ENCODE measurements around the gene FRAT1. TPM values are rescaled to one million over a fixed set of nuclear protein-coding genes. Genes with fewer than 3 reads are reported as not detected.

Gene FRAT1
- total and polyA plus RNA-seq, 2 of the 13 experiments (the other 11 are each of a cell fraction or from before 2014, with no cell fraction given), result 1.7 to 2.3 TPM

DNA sequence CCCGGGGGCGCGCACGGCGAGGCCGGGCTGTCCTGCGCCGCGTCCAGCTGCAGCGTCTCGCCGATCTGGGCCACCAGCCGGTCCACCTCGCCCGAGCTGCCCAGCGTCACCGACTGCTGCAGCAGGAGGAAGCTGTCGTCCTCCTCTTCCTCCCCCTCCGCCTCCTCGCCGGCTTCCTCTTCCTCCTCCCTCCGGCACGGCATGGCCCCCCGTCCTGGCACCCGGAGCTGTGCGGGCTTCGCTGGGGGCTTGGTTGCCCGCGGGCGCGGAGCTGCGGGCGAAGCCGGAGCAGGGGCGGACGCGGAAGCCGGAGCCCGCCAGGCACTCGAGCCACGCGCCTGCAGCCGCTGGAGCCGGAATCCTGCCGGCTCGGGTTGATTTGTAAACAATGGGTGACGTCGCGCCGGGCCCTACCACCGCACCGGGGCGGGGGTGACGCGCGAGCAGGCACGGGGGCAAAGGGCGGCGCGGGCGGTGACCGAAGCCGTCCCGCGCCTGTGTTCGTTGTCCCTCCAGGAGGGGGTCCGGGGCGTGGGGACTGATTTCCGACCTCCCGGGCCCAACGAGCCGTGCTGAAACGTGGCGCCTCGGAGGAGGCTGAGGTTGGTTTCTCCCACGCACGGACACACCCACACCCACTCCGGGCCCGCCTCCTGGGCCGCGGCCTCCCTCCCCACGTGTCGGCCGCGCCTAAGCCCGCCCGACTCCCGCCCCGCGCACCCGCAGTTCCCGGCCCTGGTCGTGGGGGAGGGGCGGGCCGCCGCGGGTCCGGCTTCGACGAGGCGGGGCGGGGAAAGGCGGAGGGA, 15.5 kb downstream of the FRAT1 start, which contains the start of gene FRAT2 (continued):
- TF ChIP-seq ZNF280B (CRISPR knock-in tag; IDR thresholded peaks at IDR 0.05; ENCODE audit: borderline replicate concordance), result peak; percentile 79; the same call in 1 of the 2 replicates
- peak; percentile 52 for TF ChIP-seq ZNF407 (CRISPR knock-in tag; IDR thresholded peaks at IDR 0.05; ENCODE audit: not compliant biosample characterization)
- TF ChIP-seq ZNF782 (CRISPR knock-in tag; IDR thresholded peaks at IDR 0.05; ENCODE audit: borderline replicate concordance), result peak; percentile 86; the same call in 1 of the 2 replicates
- no peak for TF ChIP-seq ZNF18 (CRISPR knock-in tag; IDR thresholded peaks at IDR 0.05; ENCODE audit: insufficient replicate concordance)
- TF ChIP-seq GTF2F1 (IDR thresholded peaks at IDR 0.05; ENCODE audit: low read length), result no peak
- no peak for TF ChIP-seq ZFP62 (CRISPR knock-in tag; IDR thresholded peaks at IDR 0.05)
- TF ChIP-seq, protein P1, sequence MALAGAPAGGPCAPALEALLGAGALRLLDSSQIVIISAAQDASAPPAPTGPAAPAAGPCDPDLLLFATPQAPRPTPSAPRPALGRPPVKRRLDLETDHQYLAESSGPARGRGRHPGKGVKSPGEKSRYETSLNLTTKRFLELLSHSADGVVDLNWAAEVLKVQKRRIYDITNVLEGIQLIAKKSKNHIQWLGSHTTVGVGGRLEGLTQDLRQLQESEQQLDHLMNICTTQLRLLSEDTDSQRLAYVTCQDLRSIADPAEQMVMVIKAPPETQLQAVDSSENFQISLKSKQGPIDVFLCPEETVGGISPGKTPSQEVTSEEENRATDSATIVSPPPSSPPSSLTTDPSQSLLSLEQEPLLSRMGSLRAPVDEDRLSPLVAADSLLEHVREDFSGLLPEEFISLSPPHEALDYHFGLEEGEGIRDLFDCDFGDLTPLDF (CRISPR knock-in tag; IDR thresholded peaks at IDR 0.05), result peak; percentile 55
- no peak for TF ChIP-seq MLLT10 (CRISPR knock-in tag; IDR thresholded peaks at IDR 0.05)
- no peak for TF ChIP-seq ZNF749 (CRISPR knock-in tag; IDR thresholded peaks at IDR 0.05; ENCODE audit: borderline replicate concordance)
- TF ChIP-seq, protein P2, sequence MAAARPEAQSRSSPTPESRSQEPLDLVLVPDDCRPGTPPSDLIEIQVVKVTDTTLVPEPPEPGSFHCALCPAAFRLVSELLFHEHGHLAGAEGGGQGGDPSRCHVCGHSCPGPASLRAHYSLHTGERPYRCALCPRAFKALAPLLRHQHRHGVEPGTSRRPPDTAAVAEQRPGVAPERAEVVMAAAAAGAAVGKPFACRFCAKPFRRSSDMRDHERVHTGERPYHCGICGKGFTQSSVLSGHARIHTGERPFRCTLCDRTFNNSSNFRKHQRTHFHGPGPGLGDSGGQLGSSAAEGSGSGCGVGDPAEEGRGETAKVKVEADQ (CRISPR knock-in tag; IDR thresholded peaks at IDR 0.05; ENCODE audit: borderline replicate concordance), result peak; percentile 0; the same call in 1 of the 2 replicates
- TF ChIP-seq SETDB1 (CRISPR knock-in tag; IDR thresholded peaks at IDR 0.05; ENCODE audit: borderline replicate concordance), result no peak
- no peak for TF ChIP-seq ZNF644 (CRISPR knock-in tag; IDR thresholded peaks at IDR 0.05; ENCODE audit: low read depth)
- TF ChIP-seq NFKBIZ (CRISPR knock-in tag; IDR thresholded peaks at IDR 0.05), result peak; percentile 71; the same call in 1 of the 2 replicates
- no peak for TF ChIP-seq DNMT3B (CRISPR knock-in tag; conservative IDR thresholded peaks at IDR 0.05)
- TF ChIP-seq AKAP8 (CRISPR knock-in tag; IDR thresholded peaks at IDR 0.05), result peak; percentile 85

Measured in HepG2 (cell line).